Keratinocyte (primary cell): Measurements from ENCODE around the gene HMCN2.

ENCODE experiments used
- CTCF ChIP-seq, 3 experiments: IDR thresholded peaks in 1 of 3; conservative IDR thresholded peaks in 1 of 3; optimal IDR thresholded peaks in 1 of 3; 2 replicates in 2 of 3; 3 replicates in 1 of 3; pipeline versions ENCODE3 to v1.5.1; 2011; ENCODE audit warnings: low read length in 3 of 3, mild to moderate bottlenecking in 3 of 3, moderate library complexity in 2 of 3, control low read depth in 1 of 3, inconsistent platforms in 1 of 3; ENCODE audit not compliant: insufficient read depth in 2 of 3; ENCODE audit errors: extremely low read depth in 1 of 3
- EZH2 ChIP-seq: IDR thresholded peaks from one replicate; pipeline ENCODE4 v1.6.1; 2012; ENCODE audit warnings: inconsistent platforms, mild to moderate bottlenecking, low read length, moderate library complexity

DNA sequence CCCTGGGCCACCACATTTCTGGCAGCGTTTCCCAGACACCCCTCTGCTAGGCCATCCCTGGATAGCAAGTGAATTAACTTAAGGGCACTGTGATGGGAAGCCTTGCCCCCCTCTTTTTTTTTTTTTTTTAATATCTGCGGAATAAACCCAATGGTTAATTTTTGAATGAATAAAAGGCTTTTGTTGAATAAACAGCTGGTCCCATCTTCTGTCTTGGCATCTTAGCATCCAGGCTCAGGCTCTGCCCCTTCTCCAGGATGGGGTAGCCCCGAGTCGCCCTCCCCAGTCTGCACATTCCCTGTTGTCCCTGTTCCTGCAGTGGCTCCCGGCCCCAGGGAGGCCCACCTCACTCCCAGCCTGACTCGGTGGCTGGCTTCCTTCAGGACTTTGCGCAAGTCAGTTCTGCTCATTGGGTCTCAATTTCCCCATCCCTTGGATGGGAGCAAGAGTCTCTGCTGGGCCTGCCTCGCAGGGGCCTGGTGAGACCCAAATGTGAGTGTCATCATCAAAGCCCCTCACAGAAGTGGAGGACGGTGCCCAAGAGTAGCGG is 29.0 kb upstream of the HMCN2 start:
- TF ChIP-seq CTCF (optimal IDR thresholded peaks at IDR 0.05 in 1 of 3, IDR thresholded peaks at IDR 0.05 in 1 of 3, conservative IDR thresholded peaks at IDR 0.05 in 1 of 3; ENCODE audit: extremely low read depth in 1 of 3, insufficient read depth in 2 of 3, low read length in 3 of 3) (no peak), EZH2 (no peak)
